HCT116 (cell line): ENCODE measurements around the gene CAST. TPM values are rescaled to one million over a fixed set of nuclear protein-coding genes. Genes with fewer than 3 reads are reported as not detected.

ENCODE experiments used
- ATAC-seq: fragments of 200-7000 bp; cut with Tn5 transposase; 2 replicates; pipeline ENCODE4 v1.9.1; 2020; ENCODE audit warnings: mild to moderate bottlenecking, moderate library complexity
- BruUV-seq: library from RNA; stranded (reverse); fragments of 400-500 nt; replicated peaks from 2 replicates; lab custom pipeline; 2021; lab: Mats Ljungman, UMichigan
- CTCF ChIA-PET: fragments of 300-600 bp; sonication (Branson Sonifier 250); formaldehyde crosslinking; loops from one replicate; lab custom pipeline; 2021; ENCODE audit warnings: antibody characterized with exemption; lab: Charles Lee
- POLR2A ChIA-PET: fragments of 300-600, 350-600 bp; sonication (Branson Sonifier 250); formaldehyde crosslinking; loops from one replicate; lab custom pipeline; 2021; ENCODE audit warnings: antibody characterized with exemption; lab: Charles Lee
- RAD21 ChIA-PET, 2 experiments: fragments of 300-600 bp; sonication (Branson Sonifier 250); formaldehyde crosslinking; loops; one replicate each; lab custom pipeline; 2023; ENCODE audit warnings: low total read pairs in 2 of 2; ENCODE audit not compliant: uncharacterized antibody in 2 of 2, unreplicated experiment in 2 of 2, low non-redundant PET in 1 of 2; lab: Charles Lee
- DNase-seq: peaks from one replicate; pipeline ENCODE4 v3.0.0-alpha.2; 2010; ENCODE audit warnings: low read depth, low spot score
- H2AFZ ChIP-seq: fragments of 200-600 bp; shearing (Covaris generic), sonication (generic); 2 replicates; pipeline ENCODE4 v1.6.1; 2017; ENCODE audit warnings: low read depth, mixed run types, mixed read lengths, antibody characterized with exemption, low read length; ENCODE audit not compliant: poor library complexity, severe bottlenecking
- H3K27ac ChIP-seq: 2 replicates; pipeline ENCODE4 v1.5.1; 2012; ENCODE audit warnings: low read depth, low read length
- H3K27me3 ChIP-seq: fragments of 200-600 bp; sonication (generic); 2 replicates; pipeline ENCODE4 v1.6.1; 2016; ENCODE audit warnings: mixed run types, low read length, mixed read lengths; ENCODE audit not compliant: insufficient read depth
- H3K36me3 ChIP-seq, 2 experiments: fragments of 200-500 bp in 1 of 2; fragments of 200-600 bp in 1 of 2; sonication (Bioruptor generic) in 1 of 2; sonication (generic) in 1 of 2; 2 replicates each; pipeline versions ENCODE4 v1.5.1 to v1.6.1; 2014 to 2016; ENCODE audit warnings: low read length in 2 of 2, inconsistent platforms in 1 of 2, mixed read lengths in 1 of 2, mixed run types in 1 of 2; ENCODE audit not compliant: insufficient read depth in 2 of 2, control insufficient read depth in 1 of 2
- H3K4me1 ChIP-seq, 2 experiments: fragments of 200-600 bp in 1 of 2; sonication (generic) in 1 of 2; 2 replicates each; pipeline versions ENCODE4 v1.5.1 to v1.6.1; 2012 to 2017; ENCODE audit warnings: low read length in 2 of 2, inconsistent platforms in 1 of 2, mild to moderate bottlenecking in 1 of 2, mixed read lengths in 1 of 2, mixed run types in 1 of 2, moderate library complexity in 1 of 2; ENCODE audit not compliant: insufficient read depth in 2 of 2, control insufficient read depth in 1 of 2
- H3K4me2 ChIP-seq: fragments of 200-600 bp; sonication (generic); 2 replicates; pipeline ENCODE4 v1.6.1; 2017; ENCODE audit warnings: mixed run types, low read length, mixed read lengths
- H3K4me3 ChIP-seq, 2 experiments: fragments of 200-600 bp in 1 of 2; sonication (generic) in 1 of 2; replicated peaks in 1 of 2; 2 replicates each; pipeline ENCODE4 v1.5.1; 2011 to 2016; ENCODE audit warnings: low read length in 2 of 2, control low read depth in 1 of 2, low read depth in 1 of 2, mild to moderate bottlenecking in 1 of 2, mixed read lengths in 1 of 2, mixed run types in 1 of 2
- H3K79me2 ChIP-seq: fragments of 200-600 bp; sonication (generic); 2 replicates; pipeline ENCODE4 v1.6.1; 2017; ENCODE audit warnings: mild to moderate bottlenecking, mixed run types, low read length, moderate library complexity, mixed read lengths; ENCODE audit not compliant: insufficient read depth
- H3K9ac ChIP-seq: fragments of 200-600 bp; sonication (generic); 2 replicates; pipeline ENCODE4 v1.6.1; 2016; ENCODE audit warnings: low read length, mixed read lengths
- H3K9me2 ChIP-seq: fragments of 200-600 bp; sonication (generic), shearing (Covaris generic); 2 replicates; pipeline ENCODE4 v1.6.1; 2017; ENCODE audit warnings: mixed run types, mild to moderate bottlenecking, moderate library complexity; ENCODE audit not compliant: insufficient read depth
- H3K9me3 ChIP-seq, 2 experiments: fragments of 200-500 bp in 1 of 2; fragments of 200-600 bp in 1 of 2; sonication (Bioruptor generic) in 1 of 2; sonication (generic) in 1 of 2; 2 replicates each; pipeline ENCODE4 v1.6.1; 2014 to 2017; ENCODE audit warnings: low read length in 2 of 2, mixed read lengths in 2 of 2, inconsistent platforms in 1 of 2, low read depth in 1 of 2, mild to moderate bottlenecking in 1 of 2, mixed run types in 1 of 2, moderate library complexity in 1 of 2; ENCODE audit not compliant: control insufficient read depth in 1 of 2, insufficient read depth in 1 of 2
- H4K20me1 ChIP-seq: fragments of 200-600 bp; sonication (generic), shearing (Covaris generic); 2 replicates; pipeline ENCODE4 v1.6.1; 2017; ENCODE audit warnings: mixed run types, mild to moderate bottlenecking, moderate library complexity; ENCODE audit not compliant: insufficient read depth
- CEBPB ChIP-seq: IDR thresholded peaks from 2 replicates; pipeline ENCODE4 v1.6.1; 2012; ENCODE audit warnings: low read depth
- EGR1 ChIP-seq: IDR thresholded peaks from 2 replicates; pipeline ENCODE4 v1.6.1; 2012; ENCODE audit warnings: low read depth
- ELF1 ChIP-seq: IDR thresholded peaks from 2 replicates; pipeline ENCODE4 v1.6.1; 2012; ENCODE audit warnings: low read depth, borderline replicate concordance
- EZH2 ChIP-seq: fragments of 200-600 bp; sonication (generic); IDR thresholded peaks from 2 replicates; pipeline ENCODE4 v1.6.1; 2017; ENCODE audit warnings: antibody characterized with exemption, mixed run types
- FOSL1 ChIP-seq: IDR thresholded peaks from 2 replicates; pipeline ENCODE4 v1.6.1; 2012; ENCODE audit warnings: low read depth
- JUND ChIP-seq: IDR thresholded peaks from 2 replicates; pipeline ENCODE4 v1.6.1; 2012
- POLR2A ChIP-seq: IDR thresholded peaks from 2 replicates; pipeline ENCODE4 v1.7.0; 2011; ENCODE audit warnings: borderline replicate concordance; ENCODE audit not compliant: insufficient read depth, insufficient read length; ENCODE audit errors: extremely low read depth
- POLR2AphosphoS5 ChIP-seq: IDR thresholded peaks from 2 replicates; pipeline ENCODE4 v1.6.1; 2011; ENCODE audit warnings: mild to moderate bottlenecking, low read depth, low read length, moderate library complexity
- RAD21 ChIP-seq: IDR thresholded peaks from 2 replicates; pipeline ENCODE4 v1.6.1; 2012; ENCODE audit warnings: low read depth, mild to moderate bottlenecking
- SIN3A ChIP-seq: IDR thresholded peaks from 2 replicates; pipeline ENCODE4 v1.6.1; 2012; ENCODE audit warnings: low read depth
- TCF7L2 ChIP-seq: IDR thresholded peaks from 2 replicates; pipeline ENCODE4 v1.7.0; 2011; ENCODE audit warnings: borderline replicate concordance, inconsistent platforms; ENCODE audit not compliant: insufficient read depth, insufficient read length; ENCODE audit errors: extremely low read depth
- YY1 ChIP-seq: IDR thresholded peaks from 2 replicates; pipeline ENCODE4 v1.6.1; 2011; ENCODE audit warnings: low read length, low read depth, moderate library complexity, mild to moderate bottlenecking; ENCODE audit not compliant: insufficient replicate concordance; ENCODE audit errors: extremely low read depth
- intact Hi-C: fragments of 100-400 bp; cut with micrococcal nuclease; formaldehyde crosslinking; loops from 2 replicates; pipeline ENCODE4 v1.10.0; 2022
- total RNA-seq: library from RNA; stranded (reverse); gene quantifications from one replicate; pipeline ENCODE4 v1.2.1, GENCODE V29; 2021; ENCODE audit not compliant: unreplicated experiment
- TF ChIP-seq, protein P1 (sequence below): IDR thresholded peaks from 2 replicates; pipeline ENCODE4 v1.6.1; 2012; ENCODE audit warnings: low read depth
- TF ChIP-seq, protein P2 (sequence below): IDR thresholded peaks from 2 replicates; pipeline ENCODE4 v1.6.1; 2012
- TF ChIP-seq, protein P3 (sequence below): IDR thresholded peaks from 2 replicates; pipeline ENCODE4 v1.6.1; 2012

Gene CAST
- total RNA-seq, 1 experiment from 2014 or later, result 142 TPM

- TF ChIP-seq, protein P1, sequence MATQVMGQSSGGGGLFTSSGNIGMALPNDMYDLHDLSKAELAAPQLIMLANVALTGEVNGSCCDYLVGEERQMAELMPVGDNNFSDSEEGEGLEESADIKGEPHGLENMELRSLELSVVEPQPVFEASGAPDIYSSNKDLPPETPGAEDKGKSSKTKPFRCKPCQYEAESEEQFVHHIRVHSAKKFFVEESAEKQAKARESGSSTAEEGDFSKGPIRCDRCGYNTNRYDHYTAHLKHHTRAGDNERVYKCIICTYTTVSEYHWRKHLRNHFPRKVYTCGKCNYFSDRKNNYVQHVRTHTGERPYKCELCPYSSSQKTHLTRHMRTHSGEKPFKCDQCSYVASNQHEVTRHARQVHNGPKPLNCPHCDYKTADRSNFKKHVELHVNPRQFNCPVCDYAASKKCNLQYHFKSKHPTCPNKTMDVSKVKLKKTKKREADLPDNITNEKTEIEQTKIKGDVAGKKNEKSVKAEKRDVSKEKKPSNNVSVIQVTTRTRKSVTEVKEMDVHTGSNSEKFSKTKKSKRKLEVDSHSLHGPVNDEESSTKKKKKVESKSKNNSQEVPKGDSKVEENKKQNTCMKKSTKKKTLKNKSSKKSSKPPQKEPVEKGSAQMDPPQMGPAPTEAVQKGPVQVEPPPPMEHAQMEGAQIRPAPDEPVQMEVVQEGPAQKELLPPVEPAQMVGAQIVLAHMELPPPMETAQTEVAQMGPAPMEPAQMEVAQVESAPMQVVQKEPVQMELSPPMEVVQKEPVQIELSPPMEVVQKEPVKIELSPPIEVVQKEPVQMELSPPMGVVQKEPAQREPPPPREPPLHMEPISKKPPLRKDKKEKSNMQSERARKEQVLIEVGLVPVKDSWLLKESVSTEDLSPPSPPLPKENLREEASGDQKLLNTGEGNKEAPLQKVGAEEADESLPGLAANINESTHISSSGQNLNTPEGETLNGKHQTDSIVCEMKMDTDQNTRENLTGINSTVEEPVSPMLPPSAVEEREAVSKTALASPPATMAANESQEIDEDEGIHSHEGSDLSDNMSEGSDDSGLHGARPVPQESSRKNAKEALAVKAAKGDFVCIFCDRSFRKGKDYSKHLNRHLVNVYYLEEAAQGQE, result no peak
- TF ChIP-seq EGR1, result no peak
These were observed 126.1 kb downstream of the CAST start (continued) for GRCh38 chr5:96788112-96788749.

DNA sequence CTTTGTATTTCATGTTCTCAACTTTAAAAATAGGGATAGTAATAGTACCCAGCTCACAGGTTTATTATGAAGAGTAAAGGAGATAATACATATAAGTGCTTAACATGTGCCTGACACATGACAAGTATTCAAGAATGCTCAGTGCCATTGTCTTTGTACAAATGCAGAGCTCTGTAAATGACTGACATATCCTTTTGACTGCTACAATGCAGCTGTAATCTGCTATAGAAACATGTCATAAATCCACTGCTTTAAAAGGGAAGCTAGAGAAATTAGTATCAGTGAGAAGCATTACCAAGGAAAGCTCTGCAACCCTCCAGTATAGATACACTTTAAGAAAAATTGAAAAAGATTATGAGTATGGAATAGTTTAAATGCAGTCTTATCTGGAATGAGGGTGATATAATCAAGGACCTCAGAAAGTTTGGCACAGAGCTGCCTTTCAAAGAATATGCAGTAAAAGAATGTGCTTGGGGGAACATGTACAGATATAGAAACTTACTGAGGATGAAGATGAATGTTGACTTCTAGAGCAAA, 127.7 kb downstream of the CAST start:
- intact Hi-C loops, result no loop called here
- Histone ChIP-seq H3K36me3 (no peaks in the 10 kb centered on the region), H4K20me1 (no peaks in the 10 kb centered on the region), H3K79me2 (no peaks in the 10 kb centered on the region), H3K4me1 (no peaks in the 10 kb centered on the region), H3K9me3 (no peaks in the 10 kb centered on the region), H3K9ac (no peak overlapping the region), H3K4me2 (no peak overlapping the region), H2AFZ (no peak overlapping the region), H3K27me3 (no peaks in the 10 kb centered on the region), H3K27ac (no peak overlapping the region), H3K9me2 (no peaks in the 10 kb centered on the region), H3K4me3 (no peak overlapping the region)
- POLR2A ChIA-PET, result interaction anchor here (1.1 kb wide), 1 partner anchor 18 kb away, joined by 4 read pairs; the partner anchor contains the start of gene ERAP1
- TF ChIP-seq SIN3A, result no peak
- no peak for TF ChIP-seq RAD21
- no peak for TF ChIP-seq JUND
- TF ChIP-seq FOSL1, result no peak
- TF ChIP-seq, protein P2, sequence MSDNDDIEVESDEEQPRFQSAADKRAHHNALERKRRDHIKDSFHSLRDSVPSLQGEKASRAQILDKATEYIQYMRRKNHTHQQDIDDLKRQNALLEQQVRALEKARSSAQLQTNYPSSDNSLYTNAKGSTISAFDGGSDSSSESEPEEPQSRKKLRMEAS, result no peak
- TF ChIP-seq ELF1, result no peak
- no peak for TF ChIP-seq YY1
- TF ChIP-seq, protein P3, sequence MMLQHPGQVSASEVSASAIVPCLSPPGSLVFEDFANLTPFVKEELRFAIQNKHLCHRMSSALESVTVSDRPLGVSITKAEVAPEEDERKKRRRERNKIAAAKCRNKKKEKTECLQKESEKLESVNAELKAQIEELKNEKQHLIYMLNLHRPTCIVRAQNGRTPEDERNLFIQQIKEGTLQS, result no peak
- no peak for TF ChIP-seq EGR1
- no peak for TF ChIP-seq TCF7L2
- no peak for TF ChIP-seq CEBPB
- TF ChIP-seq POLR2AphosphoS5, result no peak
- TF ChIP-seq EZH2, result no peak
- no peak for TF ChIP-seq POLR2A
- no peak for ATAC-seq
- no TSS peak for BruUV-seq
- no peak for DNase-seq
- CTCF ChIA-PET, result interaction anchor here (1.1 kb wide), 1 partner anchor 353 kb away, joined by 3 read pairs; the partner anchor contains the start of gene LIX1
- RAD21 ChIA-PET, result no interaction called here
